GM12801 (cell line): ENCODE data around the gene TEKTIP1.

Source experiments
- CTCF ChIP-seq: IDR thresholded peaks from one replicate; pipeline ENCODE4 v1.5.1; 2011; ENCODE audit warnings: control low read depth; ENCODE audit not compliant: insufficient read length; ENCODE audit errors: extremely low read depth

TEKTIP1 gene

DNA sequence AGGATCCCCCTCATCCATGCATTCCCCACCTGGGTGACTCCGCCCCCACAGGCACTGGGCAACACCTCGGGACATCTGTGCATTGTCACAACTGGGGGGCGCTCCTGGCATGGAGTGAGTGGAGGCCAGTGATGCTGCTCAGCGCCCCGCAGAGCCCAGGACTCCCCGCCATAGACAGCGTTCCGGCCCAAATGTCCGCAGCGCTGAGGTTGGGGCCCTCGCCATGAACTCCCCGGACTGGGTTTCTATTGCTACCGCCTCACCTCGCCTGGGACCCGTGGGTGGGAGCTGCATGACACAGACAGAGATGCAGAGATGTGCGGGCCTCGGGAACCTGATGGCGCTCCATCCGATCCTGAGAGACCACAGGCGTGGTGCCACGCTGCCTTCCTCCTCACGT lies 28.2 kb upstream of the TEKTIP1 start:
- TF ChIP-seq CTCF: no peak

- TF ChIP-seq CTCF: no peak
Observed at GRCh38 chr19:3511506-3512251, 27.3 kb upstream of the TEKTIP1 start.

- no peak for TF ChIP-seq CTCF
Observed at GRCh38 chr19:3512562-3513228, 26.3 kb upstream of the TEKTIP1 start.

- TF ChIP-seq CTCF: no peak
Observed at GRCh38 chr19:3513229-3514140, 25.5 kb upstream of the TEKTIP1 start.

- TF ChIP-seq CTCF: no peak
Observed at GRCh38 chr19:3514930-3515329, 24.0 kb upstream of the TEKTIP1 start.

DNA sequence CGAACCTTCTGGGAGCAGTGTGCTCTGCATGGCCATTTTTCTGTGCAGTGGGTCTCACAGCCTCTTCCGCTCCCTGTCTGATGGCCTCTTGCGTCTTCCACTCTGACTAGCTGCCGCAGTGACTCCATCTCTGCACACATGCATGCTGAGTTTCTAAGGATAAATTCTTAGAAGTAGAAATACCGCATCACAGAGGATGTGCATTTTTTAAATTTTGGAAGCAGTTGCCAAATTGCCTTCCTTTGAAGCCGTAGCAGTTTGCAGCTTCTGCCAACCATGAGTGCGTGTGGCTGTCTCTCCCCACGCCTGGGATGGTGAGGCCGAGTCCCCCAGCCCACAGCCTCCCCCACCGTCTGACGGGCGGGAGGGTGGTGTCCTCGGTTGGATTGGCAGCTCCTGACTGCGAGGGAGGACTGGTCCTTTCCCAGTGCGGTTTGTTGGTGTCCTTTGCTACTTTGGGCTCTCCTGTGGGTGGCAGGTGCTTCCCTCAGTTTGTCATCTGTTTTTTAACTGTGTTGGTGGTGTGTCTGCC lies 23.0 kb upstream of the TEKTIP1 start:
- no peak for TF ChIP-seq CTCF
